ENCODE data around the gene CATSPER3. TPM values are rescaled to one million over a fixed set of nuclear protein-coding genes. Genes with fewer than 3 reads are reported as not detected.

The CATSPER3 gene
- total RNA-seq, 1 experiment from 2014 or later, result 1.7 TPM

GRCh38 chr5:134993161-134993560 lies 25.5 kb downstream of the CATSPER3 start:
- ChIA-PET RAD21 (ENCODE audit: low non-redundant PET in 1 of 2, low total read pairs in 2 of 2, uncharacterized antibody in 2 of 2, unreplicated experiment in 2 of 2) (no interaction called here), CTCF (no interaction called here), POLR2A (no interaction called here)
- DNase-seq (ENCODE audit: low read depth, low spot score), result no peak
- intact Hi-C loops (cut with micrococcal nuclease), result no loop called here
- no peak overlapping the region for H3K9ac ChIP-seq (ENCODE audit: low read length)
- H3K27me3 ChIP-seq (ENCODE audit: insufficient read depth, low read length), result no peaks in the 10 kb centered on the region
- H2AFZ ChIP-seq (ENCODE audit: low read depth, low read length, poor library complexity, severe bottlenecking), result no peak overlapping the region
- no peak for ATAC-seq
- H4K20me1 ChIP-seq (ENCODE audit: insufficient read depth), result no peaks in the 10 kb centered on the region
- H3K9me3 ChIP-seq (ENCODE audit: control insufficient read depth in 1 of 2, insufficient read depth in 1 of 2, low read depth in 1 of 2, low read length in 2 of 2), result no peaks in the 10 kb centered on the region
- H3K4me1 ChIP-seq (ENCODE audit: control insufficient read depth in 1 of 2, insufficient read depth in 2 of 2, low read length in 2 of 2), result no peaks in the 10 kb centered on the region
- H3K4me3 ChIP-seq (replicated peaks in 1 of 2; ENCODE audit: low read depth in 1 of 2, low read length in 2 of 2), result no peak overlapping the region
- H3K27ac ChIP-seq (ENCODE audit: low read depth, low read length), result no peak overlapping the region
- H3K4me2 ChIP-seq (ENCODE audit: low read length), result no peak overlapping the region
- no peaks in the 10 kb centered on the region for H3K79me2 ChIP-seq (ENCODE audit: insufficient read depth, low read length)
- no peaks in the 10 kb centered on the region for H3K36me3 ChIP-seq (ENCODE audit: control insufficient read depth in 1 of 2, insufficient read depth in 2 of 2, low read length in 2 of 2)
- H3K9me2 ChIP-seq (ENCODE audit: insufficient read depth), result no peaks in the 10 kb centered on the region
- TF ChIP-seq POLR2A (IDR thresholded peaks at IDR 0.05; ENCODE audit: borderline replicate concordance, extremely low read depth, insufficient read depth, insufficient read length) (no peak), SIN3A (IDR thresholded peaks at IDR 0.05; ENCODE audit: low read depth) (no peak), EGR1 (IDR thresholded peaks at IDR 0.05; ENCODE audit: low read depth) (no peak), CEBPB (IDR thresholded peaks at IDR 0.05; ENCODE audit: low read depth) (no peak), MAX (IDR thresholded peaks at IDR 0.05) (no peak), ATF3 (IDR thresholded peaks at IDR 0.05) (no peak)
- no TSS peak for BruUV-seq (replicated peaks)

GRCh38 chr5:134994560-134995156 lies 27.0 kb downstream of the CATSPER3 start:
- ChIA-PET RAD21 (ENCODE audit: low non-redundant PET in 1 of 2, low total read pairs in 2 of 2, uncharacterized antibody in 2 of 2, unreplicated experiment in 2 of 2) (no interaction called here), POLR2A (no interaction called here), CTCF (no interaction called here)
- no peak for TF ChIP-seq ZBTB33 (IDR thresholded peaks at IDR 0.05; ENCODE audit: extremely low read depth, insufficient replicate concordance, low read length)
- TF ChIP-seq SRF (IDR thresholded peaks at IDR 0.05; ENCODE audit: low read depth), result no peak
- no peak for TF ChIP-seq MAX (IDR thresholded peaks at IDR 0.05)
- no peak for TF ChIP-seq POLR2A (IDR thresholded peaks at IDR 0.05; ENCODE audit: borderline replicate concordance, extremely low read depth, insufficient read depth, insufficient read length)
- no peak for TF ChIP-seq JUND (IDR thresholded peaks at IDR 0.05)
- no peak for TF ChIP-seq SIN3A (IDR thresholded peaks at IDR 0.05; ENCODE audit: low read depth)
- no peak for TF ChIP-seq EZH2 (IDR thresholded peaks at IDR 0.05)
- TF ChIP-seq ZFX (IDR thresholded peaks at IDR 0.05), result no peak
- no peak for TF ChIP-seq YY1 (IDR thresholded peaks at IDR 0.05; ENCODE audit: extremely low read depth, insufficient replicate concordance, low read depth, low read length)
- TF ChIP-seq POLR2AphosphoS5 (IDR thresholded peaks at IDR 0.05; ENCODE audit: low read depth, low read length), result no peak
- no peak for TF ChIP-seq SP1 (IDR thresholded peaks at IDR 0.05; ENCODE audit: low read depth)
- TF ChIP-seq CEBPB (IDR thresholded peaks at IDR 0.05; ENCODE audit: low read depth), result no peak
- H3K4me1 ChIP-seq (ENCODE audit: control insufficient read depth in 1 of 2, insufficient read depth in 2 of 2, low read length in 2 of 2), result no peaks in the 10 kb centered on the region
- H3K9me2 ChIP-seq (ENCODE audit: insufficient read depth), result no peaks in the 10 kb centered on the region
- no TSS peak for BruUV-seq (replicated peaks)
- H3K4me3 ChIP-seq (replicated peaks in 1 of 2; ENCODE audit: low read depth in 1 of 2, low read length in 2 of 2), result no peak overlapping the region
- no peak overlapping the region for H2AFZ ChIP-seq (ENCODE audit: low read depth, low read length, poor library complexity, severe bottlenecking)
- H3K9me3 ChIP-seq (ENCODE audit: control insufficient read depth in 1 of 2, insufficient read depth in 1 of 2, low read depth in 1 of 2, low read length in 2 of 2), result no peaks in the 10 kb centered on the region
- H4K20me1 ChIP-seq (ENCODE audit: insufficient read depth), result no peaks in the 10 kb centered on the region
- H3K4me2 ChIP-seq (ENCODE audit: low read length), result no peak overlapping the region
- no peak overlapping the region for H3K27ac ChIP-seq (ENCODE audit: low read depth, low read length)
- no peaks in the 10 kb centered on the region for H3K36me3 ChIP-seq (ENCODE audit: control insufficient read depth in 1 of 2, insufficient read depth in 2 of 2, low read length in 2 of 2)
- intact Hi-C loops (cut with micrococcal nuclease), result no loop called here
- no peak for ATAC-seq
- DNase-seq (ENCODE audit: low read depth, low spot score), result no peak
- H3K9ac ChIP-seq (ENCODE audit: low read length), result no peak overlapping the region
- H3K27me3 ChIP-seq (ENCODE audit: insufficient read depth, low read length), result no peaks in the 10 kb centered on the region
- H3K79me2 ChIP-seq (ENCODE audit: insufficient read depth, low read length), result no peaks in the 10 kb centered on the region

Data from HCT116 (cell line).